Peyer's patch (tissue), 4 donors: ENCODE measurements around the gene GPR161.

Experiments used
- CTCF ChIP-seq, 6 experiments: fragments of 450-650 bp in 4 of 6; fragments of 200-600 bp in 2 of 6; sonication (generic) in 1 of 6; IDR thresholded peaks; one replicate each; pipeline ENCODE4 v1.5.1; 2017 to 2019; ENCODE audit warnings: antibody characterized with exemption in 6 of 6, mild to moderate bottlenecking in 3 of 6, moderate library complexity in 1 of 6
- POLR2A ChIP-seq, 2 donors: fragments of 450-650 bp; IDR thresholded peaks; one replicate each; pipeline ENCODE4 v1.5.1; 2017; ENCODE audit warnings: antibody characterized with exemption in 2 of 2, mild to moderate bottlenecking in 2 of 2, moderate library complexity in 2 of 2

- TF ChIP-seq POLR2A (IDR thresholded peaks at IDR 0.05) = no peak
- TF ChIP-seq CTCF (IDR thresholded peaks at IDR 0.05) = peak in 5 of 6 experiments; percentile 58 to 80 (median 63)
Observed at GRCh38 chr1:168084396-168085231, 52.1 kb downstream of the GPR161 start.
